CD14-positive monocyte (primary cell): ENCODE data around the gene HSPH1. TPM values are rescaled to one million over a fixed set of nuclear protein-coding genes. Genes with fewer than 3 reads are reported as not detected.

ENCODE experiments used
- DNase-seq, 3 donors: peaks; one replicate each; pipeline ENCODE4 v3.0.0-alpha.2; 2011 to 2022
- H2AFZ ChIP-seq: 2 replicates; pipeline ENCODE4 v1.6.0; 2012; ENCODE audit warnings: mild to moderate bottlenecking, low read depth, low read length, inconsistent platforms; ENCODE audit not compliant: insufficient read depth, poor library complexity, severe bottlenecking
- H3K27ac ChIP-seq, 2 donors: 1 replicate in 1 of 2; 2 replicates in 1 of 2; pipeline ENCODE4 v1.5.1; 2012 to 2013; ENCODE audit warnings: low read length in 2 of 2, control low read depth in 1 of 2, inconsistent platforms in 1 of 2, low read depth in 1 of 2, mild to moderate bottlenecking in 1 of 2
- H3K27me3 ChIP-seq, 2 donors: one replicate each; pipeline versions ENCODE4 v1.6.0 to v1.6.1; 2011 to 2013; ENCODE audit warnings: low read length in 2 of 2; ENCODE audit not compliant: control insufficient read depth in 2 of 2, insufficient read depth in 2 of 2
- H3K36me3 ChIP-seq, 2 donors: replicated peaks in 1 of 2; 1 replicate in 1 of 2; 2 replicates in 1 of 2; pipeline versions ENCODE4 v1.5.1 to v1.6.1; 2012 to 2013; ENCODE audit warnings: low read length in 2 of 2, control low read depth in 1 of 2, inconsistent platforms in 1 of 2, mild to moderate bottlenecking in 1 of 2; ENCODE audit not compliant: insufficient read depth in 2 of 2, control insufficient read depth in 1 of 2
- H3K4me1 ChIP-seq, 2 donors: 1 replicate in 1 of 2; 2 replicates in 1 of 2; pipeline versions ENCODE4 v1.5.1 to v1.6.1; 2012 to 2013; ENCODE audit warnings: low read length in 2 of 2, control low read depth in 1 of 2, inconsistent platforms in 1 of 2, mild to moderate bottlenecking in 1 of 2, moderate library complexity in 1 of 2; ENCODE audit not compliant: insufficient read depth in 2 of 2, control insufficient read depth in 1 of 2
- H3K4me2 ChIP-seq: replicated peaks from 2 replicates; pipeline ENCODE3; 2012; ENCODE audit warnings: low read length, moderate library complexity, mild to moderate bottlenecking; ENCODE audit not compliant: poor library complexity, severe bottlenecking; ENCODE audit errors: extremely low read depth
- H3K4me3 ChIP-seq, 3 experiments: fragments of 200-600 bp in 1 of 3; sonication (generic) in 1 of 3; replicated peaks in 1 of 3; 1 replicate in 2 of 3; 2 replicates in 1 of 3; pipeline ENCODE4 v1.5.1; 2011 to 2013; ENCODE audit warnings: low read length in 3 of 3, mild to moderate bottlenecking in 3 of 3, control low read depth in 2 of 3, low read depth in 2 of 3, inconsistent platforms in 1 of 3, moderate library complexity in 1 of 3
- H3K79me2 ChIP-seq: 2 replicates; pipeline ENCODE4 v1.6.0; 2012; ENCODE audit warnings: mild to moderate bottlenecking, control low read depth, inconsistent platforms, low read length, moderate library complexity; ENCODE audit not compliant: insufficient read depth
- H3K9ac ChIP-seq: 2 replicates; pipeline ENCODE4 v1.6.0; 2017; ENCODE audit warnings: low read length, mild to moderate bottlenecking; ENCODE audit not compliant: insufficient read depth, poor library complexity, severe bottlenecking
- H3K9me3 ChIP-seq, 2 donors: replicated peaks in 1 of 2; 1 replicate in 1 of 2; 2 replicates in 1 of 2; pipeline versions ENCODE4 v1.5.1 to v1.6.1; 2012 to 2013; ENCODE audit warnings: low read length in 2 of 2, control low read depth in 1 of 2; ENCODE audit not compliant: control insufficient read depth in 1 of 2, insufficient read depth in 1 of 2
- H4K20me1 ChIP-seq: 2 replicates; pipeline ENCODE4 v1.6.0; 2012; ENCODE audit warnings: mild to moderate bottlenecking, low read length, control low read depth, moderate library complexity; ENCODE audit not compliant: insufficient read depth
- H3K27ac Mint-ChIP-seq, 7 donors: one replicate each; pipeline ENCODE4 v1.8.0; 2020; ENCODE audit warnings: mild to moderate bottlenecking in 7 of 7, mixed read lengths in 7 of 7, moderate library complexity in 6 of 7, inconsistent platforms in 2 of 7
- H3K27me3 Mint-ChIP-seq, 3 donors: one replicate each; pipeline ENCODE4 v1.8.0; 2021 to 2022; ENCODE audit warnings: low read depth in 3 of 3, mild to moderate bottlenecking in 3 of 3, mixed read lengths in 3 of 3, moderate library complexity in 3 of 3, inconsistent platforms in 1 of 3
- H3K36me3 Mint-ChIP-seq, 2 donors: one replicate each; pipeline ENCODE4 v1.8.0; 2020; ENCODE audit warnings: mixed read lengths in 2 of 2, inconsistent platforms in 1 of 2, mild to moderate bottlenecking in 1 of 2
- H3K4me1 Mint-ChIP-seq: one replicate; pipeline ENCODE4 v1.8.0; 2020; ENCODE audit warnings: mild to moderate bottlenecking, mixed read lengths
- H3K4me3 Mint-ChIP-seq, 2 donors: one replicate each; pipeline ENCODE4 v1.8.0; 2020; ENCODE audit warnings: mild to moderate bottlenecking in 2 of 2, mixed read lengths in 2 of 2, moderate library complexity in 1 of 2
- H3K9me3 Mint-ChIP-seq, 7 donors: one replicate each; pipeline ENCODE4 v1.8.0; 2020 to 2022; ENCODE audit warnings: mixed read lengths in 7 of 7, mild to moderate bottlenecking in 6 of 7, moderate library complexity in 6 of 7, inconsistent platforms in 2 of 7
- CTCF ChIP-seq: fragments of 200-600 bp; IDR thresholded peaks from one replicate; pipeline ENCODE4 v1.8.0; 2022; ENCODE audit warnings: antibody characterized with exemption, mild to moderate bottlenecking
- WGBS: methylation state at CpG from one replicate; pipeline ENCODE4 v1.1.5; 2013; ENCODE audit warnings: missing lambda C conversion rate; ENCODE audit not compliant: insufficient coverage; 5-methylcytosine and 5-hydroxymethylcytosine counted together
- intact Hi-C, 2 donors: fragments of 100-400 bp; cut with micrococcal nuclease; formaldehyde crosslinking; loops; one replicate each; pipeline versions ENCODE4 v1.15.0 to v1.15.1; 2023
- polyA plus RNA-seq, 3 donors: library from polyadenylated mRNA; depleted of rRNA in 1 of 3; unstranded in 2 of 3; stranded (reverse) in 1 of 3; fragments of 300-500 nt in 2 of 3; fragments of >200 nt in 1 of 3; fragmentation: Illumina TruSeq in 2 of 3; gene quantifications; 1 replicate in 2 of 3; 2 replicates in 1 of 3; pipeline ENCODE4 v1.2.3, GENCODE V29; 2012 to 2021

Gene HSPH1
- polyA plus RNA-seq, 3 donors = 7.4 to 11.3 (median 9.1) TPM

GRCh38 chr13:31195616-31196015 lies 33.9 kb upstream of the HSPH1 start:
- H3K36me3 Mint-ChIP-seq = no peaks in the 10 kb centered on the region
- H3K36me3 ChIP-seq = no peaks in the 10 kb centered on the region
- WGBS = 100% methylated on average over 1 of the region's 4 CpGs

GRCh38 chr13:31192306-31192705 lies 30.6 kb upstream of the HSPH1 start:
- H3K27me3 Mint-ChIP-seq = peaks cover 0 to 5% (median 4%) of the 10 kb centered on the region in 3 donors
- no peak overlapping the region for H3K4me3 ChIP-seq
- H3K36me3 Mint-ChIP-seq = no peaks in the 10 kb centered on the region
- no peaks in the 10 kb centered on the region for H3K36me3 ChIP-seq
- H3K9me3 Mint-ChIP-seq = peaks cover 0 to 6% (median 4%) of the 10 kb centered on the region in 7 donors
- H2AFZ ChIP-seq = no peak overlapping the region
- no peak overlapping the region for H3K27ac ChIP-seq
- intact Hi-C loops = no loop called here
- H3K4me1 ChIP-seq = no peaks in the 10 kb centered on the region
- H3K79me2 ChIP-seq = no peaks in the 10 kb centered on the region
- H3K27ac Mint-ChIP-seq = no peak overlapping the region
- H3K27me3 ChIP-seq = no peaks in the 10 kb centered on the region
- no peak for DNase-seq
- 98% methylated on average over 5 of the region's 6 CpGs for WGBS
- no peak for TF ChIP-seq CTCF
- H3K9me3 ChIP-seq = no peaks in the 10 kb centered on the region
- H3K4me1 Mint-ChIP-seq = no peaks in the 10 kb centered on the region
- H3K4me2 ChIP-seq = no peak overlapping the region
- H3K9ac ChIP-seq = no peak overlapping the region
- H3K4me3 Mint-ChIP-seq = no peak overlapping the region
- no peaks in the 10 kb centered on the region for H4K20me1 ChIP-seq

More at GRCh38 chr13:31195616-31196015, 33.9 kb upstream of the HSPH1 start:
- Mint-ChIP-seq H3K27ac (no peak overlapping the region), H3K4me3 (no peak overlapping the region), H3K9me3 (peaks cover 0 to 2% (median 0%) of the 10 kb centered on the region in 7 donors), H3K27me3 (peaks cover 2 to 6% (median 4%) of the 10 kb centered on the region in 3 donors), H3K4me1 (peaks cover 12% of the 10 kb centered on the region)
- intact Hi-C loops = no loop called here
- Histone ChIP-seq H3K27me3 (no peaks in the 10 kb centered on the region), H3K4me3 (no peak overlapping the region), H3K79me2 (no peaks in the 10 kb centered on the region), H3K4me1 (peaks cover 6 to 7% of the 10 kb centered on the region in 2 donors), H3K27ac (no peak overlapping the region), H2AFZ (no peak overlapping the region), H3K4me2 (no peak overlapping the region), H4K20me1 (no peaks in the 10 kb centered on the region), H3K9ac (no peak overlapping the region), H3K9me3 (no peaks in the 10 kb centered on the region)
- TF ChIP-seq CTCF = no peak
- DNase-seq = no peak
